ENCODE measurements around the gene SUN2. TPM values are rescaled to one million over a fixed set of nuclear protein-coding genes. Genes with fewer than 3 reads are reported as not detected.

Gene SUN2
- total and polyA plus RNA-seq, 9 of the 15 experiments (the other 6 are each of a cell fraction or from before 2014, with no cell fraction given): 0.11 to 42.6 (median 16.7) TPM

GRCh38 chr22:38755911-38756532 lies at the start of gene SUN2 (continued):
- TF ChIP-seq CEBPG (CRISPR knock-in tag; IDR thresholded peaks at IDR 0.05) (no peak; the same call in 1 of the 2 replicates), CEBPG (tag; conservative IDR thresholded peaks at IDR 0.05 in 1 of 2, IDR thresholded peaks at IDR 0.05 in 1 of 2) (peak in 1 of 2 experiments; percentile 36; a peak in 2 of 4 replicates), ZNF518B (CRISPR knock-in tag; IDR thresholded peaks at IDR 0.05) (no peak), MAFK (IDR thresholded peaks at IDR 0.05; ENCODE audit: low read length) (no peak), POU5F1 (IDR thresholded peaks at IDR 0.05; ENCODE audit: borderline replicate concordance, low read depth, low read length, partially characterized antibody) (no peak), FOXJ2 (tag; IDR thresholded peaks at IDR 0.05) (no peak), ZNF384 (IDR thresholded peaks at IDR 0.05; ENCODE audit: low read depth, low read length) (no peak), NBN (IDR thresholded peaks at IDR 0.05; ENCODE audit: low read depth) (no peak), TEAD1 (CRISPR knock-in tag; IDR thresholded peaks at IDR 0.05) (0 out of 4 replicates have a peak, but pooled peaks of 1 of the 2 experiments have one; percentile 31), ZNF217 (CRISPR knock-in tag; IDR thresholded peaks at IDR 0.05) (no peak), WHSC1 (IDR thresholded peaks at IDR 0.05; ENCODE audit: low read length) (no peak), ZNF512 (tag; IDR thresholded peaks at IDR 0.05) (no peak), ZNF511 (CRISPR knock-in tag; IDR thresholded peaks at IDR 0.05) (no peak), CHD4 (IDR thresholded peaks at IDR 0.05; ENCODE audit: insufficient read depth, insufficient replicate concordance, low read depth, low read length, poor library complexity, severe bottlenecking) (no peak), MCM3 (IDR thresholded peaks at IDR 0.05) (no peak), ASH1L (IDR thresholded peaks at IDR 0.05; ENCODE audit: borderline replicate concordance, low read depth, partially characterized antibody) (no peak), CHD2 (IDR thresholded peaks at IDR 0.05; ENCODE audit: low read depth, low read length) (peak; percentile 59), ZBTB34 (CRISPR knock-in tag; IDR thresholded peaks at IDR 0.05) (no peak), ETS1 (conservative IDR thresholded peaks at IDR 0.05; ENCODE audit: control insufficient read depth, low read depth, low read length) (peak; percentile 55), NFXL1 (CRISPR knock-in tag; IDR thresholded peaks at IDR 0.05) (no peak)
